K562 (cell line): ENCODE measurements around the gene TTLL3. TPM values are rescaled to one million over a fixed set of nuclear protein-coding genes. Genes with fewer than 3 reads are reported as not detected.

ENCODE experiments used
- ATAC-seq: fragments of 200-7000 bp; cut with Tn5 transposase; 3 replicates; pipeline ENCODE4 v1.9.1; 2020; ENCODE audit warnings: moderate library complexity
- BruUV-seq: library from RNA; stranded (reverse); fragments of 400-500 nt; replicated peaks from 2 replicates; lab custom pipeline; 2021; lab: Mats Ljungman, UMichigan
- CTCF ChIA-PET: fragments of 300-600 bp; formaldehyde crosslinking; extraction: SDS; loops from one replicate; lab custom pipeline; 2021; ENCODE audit warnings: low intra/inter-chr PET ratio; lab: Yijun Ruan, JAX
- POLR2A ChIA-PET: fragments of 300-600, 350-650 bp; sonication (Branson Sonifier 250); formaldehyde crosslinking; extraction: SDS; loops from one replicate; lab custom pipeline; 2021; ENCODE audit warnings: antibody characterized with exemption, inconsistent platforms; lab: Yijun Ruan, JAX
- DNase-seq, 4 experiments: peaks; one replicate each; pipeline versions ENCODE4 v3.0.0 to v3.0.0-alpha.2; 2011 to 2018; ENCODE audit warnings: low spot score in 3 of 4, mixed read lengths in 3 of 4; ENCODE audit errors: extremely low read depth in 1 of 4
- FAIRE-seq: peaks from 2 replicates; lab custom pipeline; 2011; peaks lifted over from hg19 to GRCh38; lab: Jason Lieb, UNC
- H2AFZ ChIP-seq: 2 replicates; pipeline ENCODE4 v1.6.0; 2011; ENCODE audit warnings: low read depth, low read length, control low read depth, inconsistent platforms
- H3K27ac ChIP-seq: fragments of 200-600 bp; 3 replicates; pipeline ENCODE4 v1.8.0; 2011; ENCODE audit warnings: low read depth, mild to moderate bottlenecking, control low read depth, inconsistent platforms, low read length, moderate library complexity, mixed read lengths; ENCODE audit errors: extremely low read depth
- H3K27me3 ChIP-seq, 2 experiments: fragments of 300-600 bp in 1 of 2; 2 replicates in 1 of 2; 3 replicates in 1 of 2; pipeline versions ENCODE4 v1.6.0 to v1.8.0; 2011; ENCODE audit warnings: inconsistent platforms in 2 of 2, low read length in 2 of 2, mild to moderate bottlenecking in 1 of 2, mixed read lengths in 1 of 2, moderate library complexity in 1 of 2; ENCODE audit not compliant: control insufficient read depth in 2 of 2, insufficient read depth in 2 of 2
- H3K36me3 ChIP-seq: fragments of 300-600 bp; 3 replicates; pipeline ENCODE4 v1.8.0; 2011; ENCODE audit warnings: mild to moderate bottlenecking, low read length, inconsistent platforms; ENCODE audit not compliant: control insufficient read depth, insufficient read depth
- H3K4me1 ChIP-seq, 2 experiments: fragments of 200-600 bp in 1 of 2; replicated peaks in 1 of 2; 2 replicates in 1 of 2; 3 replicates in 1 of 2; pipeline versions ENCODE4 v1.5.1 to v1.8.0; 2011; ENCODE audit warnings: inconsistent platforms in 2 of 2, low read length in 2 of 2, mild to moderate bottlenecking in 1 of 2, mixed read lengths in 1 of 2, moderate library complexity in 1 of 2; ENCODE audit not compliant: control insufficient read depth in 2 of 2, insufficient read depth in 2 of 2
- H3K4me2 ChIP-seq: 2 replicates; pipeline ENCODE4 v1.6.1; 2011; ENCODE audit warnings: low read length, control low read depth, inconsistent platforms, mixed read lengths; ENCODE audit not compliant: insufficient read depth
- H3K4me3 ChIP-seq: fragments of 200-600 bp; sonication (generic), shearing (Covaris generic); 2 replicates; pipeline ENCODE4 v1.5.1; 2016; ENCODE audit warnings: control low read depth, inconsistent platforms
- H3K79me2 ChIP-seq: fragments of 200-600 bp; 3 replicates; pipeline ENCODE4 v1.8.0; 2011; ENCODE audit warnings: low read length, inconsistent platforms; ENCODE audit not compliant: control insufficient read depth, insufficient read depth
- H3K9ac ChIP-seq, 2 experiments: 2 replicates each; pipeline versions ENCODE4 v1.6.0 to v1.6.1; 2011; ENCODE audit warnings: low read depth in 2 of 2, low read length in 2 of 2, control low read depth in 1 of 2, inconsistent platforms in 1 of 2, mild to moderate bottlenecking in 1 of 2, mixed read lengths in 1 of 2; ENCODE audit not compliant: insufficient read depth in 1 of 2
- H3K9me1 ChIP-seq: one replicate; pipeline ENCODE4 v1.6.0; 2011; ENCODE audit warnings: inconsistent platforms, mild to moderate bottlenecking, low read length, moderate library complexity; ENCODE audit not compliant: control insufficient read depth, insufficient read depth
- H3K9me3 ChIP-seq: replicated peaks from 2 replicates; pipeline ENCODE4 v1.5.1; 2011; ENCODE audit warnings: low read depth, low read length, inconsistent platforms; ENCODE audit not compliant: control insufficient read depth, insufficient read depth
- H4K20me1 ChIP-seq: replicated peaks from 2 replicates; pipeline ENCODE4 v1.6.1; 2011; ENCODE audit warnings: low read length, inconsistent platforms, mixed read lengths; ENCODE audit not compliant: control insufficient read depth, insufficient read depth
- EP400 ChIP-seq: fragments of 450-650 bp; IDR thresholded peaks from 2 replicates; pipeline ENCODE4 v1.6.1; 2017; ENCODE audit warnings: antibody characterized with exemption, mild to moderate bottlenecking, moderate library complexity
- HNRNPK ChIP-seq: fragments of 200-400 bp; formaldehyde crosslinking; IDR thresholded peaks from one replicate; pipeline ENCODE4 v1.6.1; 2018; ENCODE audit warnings: mild to moderate bottlenecking, low read depth, low read length; ENCODE audit not compliant: poor library complexity, severe bottlenecking
- MGA ChIP-seq: fragments of 450-650 bp; IDR thresholded peaks from 2 replicates; pipeline ENCODE4 v1.6.1; 2016; ENCODE audit warnings: mild to moderate bottlenecking, moderate library complexity
- ZNF592 ChIP-seq: fragments of 450-650 bp; IDR thresholded peaks from 2 replicates; pipeline ENCODE4 v1.6.1; 2017; ENCODE audit warnings: antibody characterized with exemption, mild to moderate bottlenecking
- WGBS: fragments of 100-300 bp; shearing (Covaris generic); methylation state at CpG from one replicate; pipeline ENCODE4 v1.1.6; 2016; ENCODE audit warnings: low coverage, mixed read lengths; ENCODE audit not compliant: insufficient coverage; ENCODE audit errors: missing lambda C conversion rate; 5-methylcytosine and 5-hydroxymethylcytosine counted together
- in situ Hi-C: fragments of 300-500 bp; cut with MboI; formaldehyde crosslinking; loops from 4 replicates; pipeline ENCODE4 v1.15.0; 2018; ENCODE audit warnings: inconsistent platforms, mixed read lengths
- intact Hi-C: fragments of 100-400 bp; cut with micrococcal nuclease; formaldehyde crosslinking; loops from 2 replicates; pipeline ENCODE4 v1.14.2; 2022
- polyA plus RNA-seq, 8 experiments: library from polyadenylated mRNA; depleted of rRNA in 4 of 8; stranded (reverse) in 5 of 8; unstranded in 3 of 8; fragments of >200 nt; fragmentation: Nextera tagmentation in 2 of 8; fragmentation: Illumina TruSeq in 1 of 8; extraction: Ambion mirVana in 2 of 8; extraction: Trizol in 1 of 8; gene quantifications; 2 replicates each; pipeline versions ENCODE4 v1.2.1 to v1.2.3, GENCODE V29; 2011 to 2014; ENCODE audit warnings: inconsistent platforms in 1 of 8, missing spikeins in 1 of 8
- total RNA-seq, 7 experiments: library from RNA; depleted of rRNA in 6 of 7; stranded (reverse); fragments of >200 nt in 6 of 7; fragmentation: Illumina TruSeq in 2 of 7; extraction: Trizol in 2 of 7; gene quantifications; 2 replicates each; pipeline versions ENCODE4 v1.2.1 to v1.2.3, GENCODE V29; 2011 to 2021; ENCODE audit warnings: low replicate concordance in 1 of 7

Gene TTLL3
- total and polyA plus RNA-seq, 9 of the 15 experiments (the other 6 are each of a cell fraction or from before 2014, with no cell fraction given): 8.9 to 106 (median 33.2) TPM

- DNase-seq (peak; percentile 83 to 86 (median 86)), FAIRE-seq (peak; percentile 94), ATAC-seq (peak; percentile 92)
- Histone ChIP-seq H3K4me1 (peaks cover 8 to 34% of the 10 kb centered on the region in 2 experiments; a peak in 4 of 5 replicates), H3K9ac (no peak overlapping the region), H3K79me2 (no peaks in the 10 kb centered on the region), H3K4me2 (peak overlapping the region; percentile 61), H3K9me1 (no peaks in the 10 kb centered on the region), H3K27me3 (no peaks in the 10 kb centered on the region), H2AFZ (peak overlapping the region; percentile 73), H3K27ac (peak overlapping the region; percentile 21; the same call in 1 of the 3 replicates), H3K4me3 (no peak overlapping the region), H3K9me3 (no peaks in the 10 kb centered on the region), H4K20me1 (no peaks in the 10 kb centered on the region), H3K36me3 (no peaks in the 10 kb centered on the region)
- intact Hi-C loops (no loop called here), in situ Hi-C loops (no loop called here)
- POLR2A ChIA-PET: interaction anchor here (0.6 to 2.4 kb wide), 12 partner anchors 8 to 176 kb away, joined by 3 to 10 read pairs (median 4); no protein-coding TSS in a partner anchor
- no TSS peak for BruUV-seq
- CTCF ChIA-PET: no interaction called here
- 26% methylated on average over 11 of the region's 11 CpGs for WGBS
- TF ChIP-seq ZNF592: peak; percentile 46; the same call in 1 of the 2 replicates
- peak; percentile 64 for TF ChIP-seq MGA
- no peak for TF ChIP-seq HNRNPK
- TF ChIP-seq EP400: peak; percentile 26; the same call in 1 of the 2 replicates
Observed at GRCh38 chr3:9884555-9885165, 74.6 kb downstream of the TTLL3 start.
